Head of caudate nucleus (tissue), 42 donors: ENCODE results near the gene TIMM44.
"Not testable (repeated sequence)": the region's sequence is repeated elsewhere in the genome, so short reads cannot be mapped to it uniquely, and the experiment has no call there.

Experiments used
- DNase-seq, 42 donors: peaks; one replicate each; pipeline versions ENCODE4 v3.0.0 to v3.0.0-alpha.2; 2020 to 2021; ENCODE audit warnings: mixed read lengths in 7 of 42
- intact Hi-C: fragments of 100-400 bp; cut with DNase I; formaldehyde crosslinking; loops from one replicate; pipeline ENCODE4 v1.15.0; 2022

TIMM44 gene

GRCh38 chr19:7919610-7920518, 23.6 kb downstream of the TIMM44 start, which contains the start of gene SNAPC2:
Gene SNAPC2 (plus strand): TSS chr19:7920338. CDS start chr19:7920367, 29 bp downstream.
- intact Hi-C loops = no loop called here
- DNase-seq = peak; percentile 86 to 97 (median 94)

GRCh38 chr19:7918615-7919421, 24.6 kb downstream of the TIMM44 start:
- intact Hi-C loops = no loop called here
- no peak for DNase-seq

GRCh38 chr19:7918062-7918614, 25.3 kb downstream of the TIMM44 start:
- DNase-seq, intact Hi-C loops: not testable (repeated sequence)

GRCh38 chr19:7917267-7918061, 26.0 kb downstream of the TIMM44 start:
- peak in 17 of 42 donors; percentile 33 to 71 (median 52) for DNase-seq
- intact Hi-C loops = no loop called here

- intact Hi-C loops = no loop called here
- DNase-seq = no peak
Measured at GRCh38 chr19:7916955-7917266, 26.6 kb downstream of the TIMM44 start.

- intact Hi-C loops = no loop called here
- peak in 29 of 42 donors; percentile 40 to 78 (median 62) for DNase-seq
Measured at GRCh38 chr19:7916103-7916954, 27.1 kb downstream of the TIMM44 start.

- DNase-seq = peak in 1 of 42 donors; percentile 6
- intact Hi-C loops = no loop called here
Measured at GRCh38 chr19:7915250-7916102, 28.0 kb downstream of the TIMM44 start.

GRCh38 chr19:7914598-7915045, 28.8 kb downstream of the TIMM44 start, which contains the start of gene TGFBR3L:
Gene TGFBR3L (plus strand): TSS chr19:7914830.
- intact Hi-C loops = no loop called here
- DNase-seq = peak in 1 of 42 donors; percentile 6

- DNase-seq = peak in 1 of 42 donors; percentile 5
- intact Hi-C loops = no loop called here
Measured at GRCh38 chr19:7914099-7914498, 29.4 kb downstream of the TIMM44 start.

- intact Hi-C loops = no loop called here
- no peak for DNase-seq
Measured at GRCh38 chr19:7913652-7914051, 29.8 kb downstream of the TIMM44 start.

GRCh38 chr19:7912697-7913564, 30.5 kb downstream of the TIMM44 start:
- DNase-seq = no peak

GRCh38 chr19:7912144-7912696, 31.2 kb downstream of the TIMM44 start:
- DNase-seq = no peak
- intact Hi-C loops = no loop called here

More at GRCh38 chr19:7912697-7913564, 30.5 kb downstream of the TIMM44 start:
- intact Hi-C loops = no loop called here

- intact Hi-C loops = no loop called here
- DNase-seq = no peak
Measured at GRCh38 chr19:7911508-7912143, 31.8 kb downstream of the TIMM44 start.

GRCh38 chr19:7910321-7911161, 32.9 kb downstream of the TIMM44 start:
- intact Hi-C loops = no loop called here
- peak in 1 of 42 donors; percentile 29 for DNase-seq
